H9 (cell line): ENCODE measurements around the gene IRF7. TPM values are rescaled to one million over a fixed set of nuclear protein-coding genes. Genes with fewer than 3 reads are reported as not detected.

Experiments used
- DNase-seq: peaks from one replicate; pipeline ENCODE4 v3.0.0-alpha.2; 2017
- H2AFZ ChIP-seq: one replicate; pipeline ENCODE4 v1.6.1; 2013; ENCODE audit warnings: mild to moderate bottlenecking, low read length, control low read depth, moderate library complexity
- H2AK5ac ChIP-seq: 2 replicates; pipeline ENCODE4 v1.6.1; 2013; ENCODE audit warnings: low read length, control low read depth, mixed read lengths; ENCODE audit not compliant: insufficient read length
- H2BK120ac ChIP-seq: one replicate; pipeline ENCODE4 v1.6.1; 2013; ENCODE audit warnings: low read depth, mild to moderate bottlenecking, low read length, control low read depth, inconsistent platforms; ENCODE audit not compliant: poor library complexity, severe bottlenecking
- H2BK12ac ChIP-seq: 2 replicates; pipeline ENCODE4 v1.6.1; 2013; ENCODE audit warnings: low read length, control low read depth, mixed read lengths, low read depth; ENCODE audit not compliant: insufficient read length
- H2BK15ac ChIP-seq: 2 replicates; pipeline ENCODE4 v1.6.1; 2013; ENCODE audit warnings: low read depth, low read length, control low read depth
- H2BK20ac ChIP-seq: one replicate; pipeline ENCODE4 v1.6.1; 2013; ENCODE audit warnings: low read depth, mild to moderate bottlenecking, low read length, control low read depth, inconsistent platforms; ENCODE audit not compliant: poor library complexity, severe bottlenecking
- H2BK5ac ChIP-seq: 2 replicates; pipeline ENCODE4 v1.6.1; 2013; ENCODE audit warnings: low read length, control low read depth, mixed read lengths; ENCODE audit not compliant: insufficient read length
- H3K14ac ChIP-seq: 2 replicates; pipeline ENCODE4 v1.6.1; 2013; ENCODE audit warnings: low read length, control low read depth; ENCODE audit not compliant: insufficient read depth
- H3K18ac ChIP-seq: 2 replicates; pipeline ENCODE4 v1.6.1; 2013; ENCODE audit warnings: low read depth, mild to moderate bottlenecking, mixed read lengths, low read length, control low read depth; ENCODE audit not compliant: insufficient read length
- H3K23ac ChIP-seq: 2 replicates; pipeline ENCODE4 v1.6.1; 2013; ENCODE audit warnings: low read length, control low read depth, mixed read lengths, low read depth; ENCODE audit not compliant: insufficient read length
- H3K23me2 ChIP-seq: 2 replicates; pipeline ENCODE4 v1.6.1; 2013; ENCODE audit warnings: low read depth, mild to moderate bottlenecking, mixed read lengths, low read length, control low read depth; ENCODE audit not compliant: insufficient read length, poor library complexity, severe bottlenecking
- H3K27ac ChIP-seq: 2 replicates; pipeline ENCODE4 v1.5.1; 2013; ENCODE audit warnings: low read length, control low read depth, mixed read lengths, low read depth; ENCODE audit not compliant: insufficient read length
- H3K27me3 ChIP-seq: 2 replicates; pipeline ENCODE4 v1.6.1; 2013; ENCODE audit warnings: low read length, control low read depth, inconsistent platforms; ENCODE audit not compliant: insufficient read depth
- H3K4ac ChIP-seq: 2 replicates; pipeline ENCODE4 v1.6.1; 2013; ENCODE audit warnings: low read depth, mild to moderate bottlenecking, control low read depth, inconsistent platforms, low read length, moderate library complexity
- H3K4me1 ChIP-seq: 2 replicates; pipeline ENCODE4 v1.6.1; 2013; ENCODE audit warnings: low read length, control low read depth, inconsistent platforms; ENCODE audit not compliant: insufficient read depth
- H3K4me2 ChIP-seq: 2 replicates; pipeline ENCODE4 v1.6.1; 2013; ENCODE audit warnings: low read length, control low read depth, mixed read lengths; ENCODE audit not compliant: insufficient read length, insufficient read depth
- H3K56ac ChIP-seq: 2 replicates; pipeline ENCODE4 v1.6.1; 2013; ENCODE audit warnings: low read depth, mild to moderate bottlenecking, mixed read lengths, low read length, control low read depth; ENCODE audit not compliant: insufficient read length
- H3K79me1 ChIP-seq: 2 replicates; pipeline ENCODE4 v1.6.1; 2013; ENCODE audit warnings: low read depth, mild to moderate bottlenecking, moderate library complexity, low read length, control low read depth, inconsistent platforms; ENCODE audit not compliant: insufficient read depth, poor library complexity, severe bottlenecking
- H3K79me2 ChIP-seq: 2 replicates; pipeline ENCODE4 v1.6.1; 2013; ENCODE audit warnings: low read length, control low read depth, inconsistent platforms; ENCODE audit not compliant: insufficient read depth
- H3K9ac ChIP-seq: 2 replicates; pipeline ENCODE4 v1.6.1; 2013; ENCODE audit warnings: low read length, control low read depth, mixed read lengths; ENCODE audit not compliant: insufficient read length; ENCODE audit errors: extremely low read depth
- H3K9me3 ChIP-seq: one replicate; pipeline ENCODE4 v1.6.1; 2013; ENCODE audit warnings: low read depth, low read length, inconsistent platforms; ENCODE audit not compliant: control insufficient read depth
- H3T11ph ChIP-seq: one replicate; pipeline ENCODE4 v1.6.1; 2013; ENCODE audit warnings: mild to moderate bottlenecking, low read length, control low read depth, inconsistent platforms
- H4K20me1 ChIP-seq: one replicate; pipeline ENCODE4 v1.6.1; 2013; ENCODE audit not compliant: control insufficient read depth, insufficient read length, insufficient read depth
- H4K5ac ChIP-seq: 2 replicates; pipeline ENCODE4 v1.6.1; 2013; ENCODE audit warnings: low read depth, mild to moderate bottlenecking, mixed read lengths, low read length, control low read depth; ENCODE audit not compliant: insufficient read length
- H4K8ac ChIP-seq: replicated peaks from 2 replicates; pipeline ENCODE4 v1.6.1; 2013; ENCODE audit warnings: low read length, control low read depth, mixed read lengths, low read depth; ENCODE audit not compliant: insufficient read length
- H4K91ac ChIP-seq: 2 replicates; pipeline ENCODE4 v1.6.1; 2013; ENCODE audit warnings: low read depth, mild to moderate bottlenecking, moderate library complexity, mixed read lengths, low read length, control low read depth; ENCODE audit not compliant: insufficient read length
- H3K27ac Mint-ChIP-seq, 3 experiments: 2 replicates in 2 of 3; 3 replicates in 1 of 3; pipeline ENCODE4 v1.8.0; 2020 to 2021; ENCODE audit warnings: mixed read lengths in 3 of 3, mild to moderate bottlenecking in 1 of 3, moderate library complexity in 1 of 3
- H3K27me3 Mint-ChIP-seq: 2 replicates; pipeline ENCODE4 v1.8.0; 2021; ENCODE audit warnings: low read depth, mild to moderate bottlenecking, moderate library complexity, mixed read lengths
- H3K36me3 Mint-ChIP-seq, 3 experiments: 2 replicates in 2 of 3; 3 replicates in 1 of 3; pipeline ENCODE4 v1.8.0; 2020 to 2021; ENCODE audit warnings: low read depth in 3 of 3, mixed read lengths in 3 of 3; ENCODE audit not compliant: insufficient read depth in 1 of 3
- H3K4me1 Mint-ChIP-seq, 2 experiments: 2 replicates each; pipeline ENCODE4 v1.8.0; 2020; ENCODE audit warnings: mixed read lengths in 2 of 2
- H3K4me3 Mint-ChIP-seq, 2 experiments: 2 replicates in 1 of 2; 3 replicates in 1 of 2; pipeline ENCODE4 v1.8.0; 2020 to 2021; ENCODE audit warnings: mild to moderate bottlenecking in 2 of 2, mixed read lengths in 2 of 2, moderate library complexity in 1 of 2
- H3K9me3 Mint-ChIP-seq, 2 experiments: 2 replicates in 1 of 2; 3 replicates in 1 of 2; pipeline ENCODE4 v1.8.0; 2020; ENCODE audit warnings: mild to moderate bottlenecking in 2 of 2, mixed read lengths in 2 of 2, moderate library complexity in 1 of 2
- WGBS: extraction: QIAGEN DNeasy Blood & Tissue Kit; methylation state at CpG from one replicate; pipeline ENCODE4 v1.1.7; 2013; ENCODE audit warnings: missing lambda C conversion rate, low lambda C conversion rate, mixed read lengths; ENCODE audit not compliant: insufficient read length; ENCODE audit errors: extremely low coverage; 5-methylcytosine and 5-hydroxymethylcytosine counted together
- total RNA-seq: library from RNA; stranded (reverse); gene quantifications from 2 replicates; pipeline ENCODE4 v1.2.1, GENCODE V29; 2021
- TF ChIP-seq, protein P1 (sequence below): fragments of 200-600 bp; sonication (generic); conservative IDR thresholded peaks from 3 replicates; pipeline ENCODE4 v1.8.0; 2021; ENCODE audit warnings: antibody characterized with exemption, mild to moderate bottlenecking

Gene IRF7
- total RNA-seq, 1 experiment from 2014 or later: 9.8 TPM

DNA sequence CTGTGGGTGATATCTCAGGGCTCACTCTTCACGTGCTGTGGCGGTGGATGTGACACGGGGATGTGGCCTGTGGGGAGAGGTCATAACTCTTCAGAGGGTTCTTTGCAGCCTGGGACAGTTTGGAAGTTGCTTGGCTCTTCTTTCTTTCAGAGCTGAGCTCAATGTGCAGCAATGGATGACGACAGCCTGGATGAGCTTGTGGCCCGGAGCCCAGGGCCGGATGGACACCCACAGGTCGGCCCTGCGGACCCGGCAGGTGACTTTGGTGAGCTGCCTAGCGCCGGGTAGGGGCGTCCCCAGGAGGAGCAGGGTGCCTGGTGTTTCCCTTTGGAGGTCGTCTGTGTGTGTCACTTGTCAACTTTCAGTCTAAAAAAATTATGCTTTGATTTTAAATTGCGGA is 34.4 kb downstream of the IRF7 start:
- Histone ChIP-seq H2BK5ac (no peak overlapping the region), H3T11ph (no peak overlapping the region), H3K14ac (no peak overlapping the region), H4K20me1 (peaks cover 3% of the 10 kb centered on the region), H3K27me3 (no peaks in the 10 kb centered on the region), H3K23ac (no peak overlapping the region), H4K5ac (no peak overlapping the region), H2AFZ (no peak overlapping the region), H2AK5ac (no peak overlapping the region), H3K27ac (no peak overlapping the region), H3K18ac (no peak overlapping the region), H4K8ac (no peak overlapping the region), H2BK20ac (no peak overlapping the region), H3K4ac (no peak overlapping the region), H2BK120ac (no peak overlapping the region), H3K79me1 (peaks cover 14% of the 10 kb centered on the region), H3K9me3 (no peaks in the 10 kb centered on the region), H2BK12ac (no peak overlapping the region), H3K79me2 (peaks cover 42% of the 10 kb centered on the region; the same call in 1 of the 2 replicates), H3K23me2 (peaks cover 7% of the 10 kb centered on the region), H2BK15ac (no peak overlapping the region), H3K56ac (no peak overlapping the region), H3K9ac (no peak overlapping the region), H3K4me1 (no peaks in the 10 kb centered on the region), H3K4me2 (no peak overlapping the region), H4K91ac (no peak overlapping the region)
- Mint-ChIP-seq H3K4me3 (no peak overlapping the region; a peak in 1 of 5 replicates), H3K36me3 (peaks cover 16 to 44% (median 37%) of the 10 kb centered on the region in 3 experiments; a peak in 6 of 7 replicates), H3K4me1 (peaks cover 11 to 15% of the 10 kb centered on the region in 2 experiments; a peak in 3 of 4 replicates), H3K9me3 (no peaks in the 10 kb centered on the region), H3K27me3 (no peaks in the 10 kb centered on the region), H3K27ac (peak overlapping the region in 2 of 3 experiments; percentile 61 to 71; a peak in 4 of 7 replicates)
- TF ChIP-seq, protein P1, sequence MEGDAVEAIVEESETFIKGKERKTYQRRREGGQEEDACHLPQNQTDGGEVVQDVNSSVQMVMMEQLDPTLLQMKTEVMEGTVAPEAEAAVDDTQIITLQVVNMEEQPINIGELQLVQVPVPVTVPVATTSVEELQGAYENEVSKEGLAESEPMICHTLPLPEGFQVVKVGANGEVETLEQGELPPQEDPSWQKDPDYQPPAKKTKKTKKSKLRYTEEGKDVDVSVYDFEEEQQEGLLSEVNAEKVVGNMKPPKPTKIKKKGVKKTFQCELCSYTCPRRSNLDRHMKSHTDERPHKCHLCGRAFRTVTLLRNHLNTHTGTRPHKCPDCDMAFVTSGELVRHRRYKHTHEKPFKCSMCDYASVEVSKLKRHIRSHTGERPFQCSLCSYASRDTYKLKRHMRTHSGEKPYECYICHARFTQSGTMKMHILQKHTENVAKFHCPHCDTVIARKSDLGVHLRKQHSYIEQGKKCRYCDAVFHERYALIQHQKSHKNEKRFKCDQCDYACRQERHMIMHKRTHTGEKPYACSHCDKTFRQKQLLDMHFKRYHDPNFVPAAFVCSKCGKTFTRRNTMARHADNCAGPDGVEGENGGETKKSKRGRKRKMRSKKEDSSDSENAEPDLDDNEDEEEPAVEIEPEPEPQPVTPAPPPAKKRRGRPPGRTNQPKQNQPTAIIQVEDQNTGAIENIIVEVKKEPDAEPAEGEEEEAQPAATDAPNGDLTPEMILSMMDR: no peak
- no CpG with 5 or more reads among the region's 14 CpGs for WGBS
- DNase-seq: no peak
